H1 (cell line): ENCODE data around the gene ZNF33B. TPM values are rescaled to one million over a fixed set of nuclear protein-coding genes. Genes with fewer than 3 reads are reported as not detected.

ENCODE experiments used
- ASH2L ChIP-seq: fragments of 200-600, 300-600 bp; sonication (generic); IDR thresholded peaks from one replicate; pipeline ENCODE4 v1.7.1; 2017; ENCODE audit warnings: low read length
- BACH1 ChIP-seq: IDR thresholded peaks from 2 replicates; pipeline ENCODE4 v1.6.1; 2012; ENCODE audit warnings: low read length, improper control_type of control experiment
- BCL11A ChIP-seq, 2 experiments: IDR thresholded peaks; one replicate each; pipeline ENCODE4 v1.6.1; 2011; ENCODE audit warnings: low read depth in 2 of 2, low read length in 2 of 2, mild to moderate bottlenecking in 2 of 2
- BRCA1 ChIP-seq: IDR thresholded peaks from 2 replicates; pipeline ENCODE4 v1.6.1; 2012; ENCODE audit warnings: low read depth, low read length, improper control_type of control experiment
- CBX8 ChIP-seq: fragments of 300-800, 300-1000 bp; sonication (generic); IDR thresholded peaks from 2 replicates; pipeline ENCODE4 v1.7.1; 2016; ENCODE audit warnings: low read depth, low read length, borderline replicate concordance
- CEBPB ChIP-seq: IDR thresholded peaks from 2 replicates; pipeline ENCODE4 v1.6.1; 2012; ENCODE audit warnings: low read depth, low read length
- CHD1 ChIP-seq: IDR thresholded peaks from 2 replicates; pipeline ENCODE4 v1.6.1; 2012; ENCODE audit warnings: low read depth, low read length, improper control_type of control experiment
- EP300 ChIP-seq, 2 experiments: IDR thresholded peaks; 1 replicate in 1 of 2; 2 replicates in 1 of 2; pipeline ENCODE4 v1.6.1; 2011 to 2012; ENCODE audit warnings: low read depth in 2 of 2, low read length in 2 of 2, mild to moderate bottlenecking in 2 of 2, borderline replicate concordance in 1 of 2, inconsistent platforms in 1 of 2, moderate library complexity in 1 of 2
- HDAC2 ChIP-seq, 2 experiments: fragments of 300-600 bp in 1 of 2; sonication (generic) in 1 of 2; IDR thresholded peaks; 2 replicates each; pipeline ENCODE4 v1.6.1; 2011 to 2012; ENCODE audit warnings: low read depth in 2 of 2, low read length in 2 of 2, mild to moderate bottlenecking in 2 of 2, moderate library complexity in 2 of 2, borderline replicate concordance in 1 of 2, inconsistent platforms in 1 of 2
- JUN ChIP-seq: IDR thresholded peaks from 2 replicates; pipeline ENCODE4 v1.6.1; 2011; ENCODE audit warnings: low read depth, mild to moderate bottlenecking, improper control_type of control experiment, low read length
- KDM1A ChIP-seq: fragments of 200-600, 300-600 bp; sonication (generic); IDR thresholded peaks from 2 replicates; pipeline ENCODE4 v1.7.1; 2016; ENCODE audit warnings: mild to moderate bottlenecking, low read length, borderline replicate concordance
- NRF1 ChIP-seq: IDR thresholded peaks from 2 replicates; pipeline ENCODE4 v1.6.1; 2011; ENCODE audit warnings: mild to moderate bottlenecking, low read depth, low read length, improper control_type of control experiment
- PHF8 ChIP-seq: fragments of 200-600 bp; sonication (generic); conservative IDR thresholded peaks from 2 replicates; pipeline ENCODE4 v1.7.1; 2012; ENCODE audit warnings: low read depth, mild to moderate bottlenecking, inconsistent platforms, low read length, moderate library complexity
- POLR2AphosphoS5 ChIP-seq: IDR thresholded peaks from 2 replicates; pipeline ENCODE4 v1.6.1; 2011; ENCODE audit warnings: low read depth, low read length
- POU5F1 ChIP-seq: IDR thresholded peaks from 2 replicates; pipeline ENCODE4 v1.6.1; 2011; ENCODE audit warnings: low read depth, mild to moderate bottlenecking, low read length, moderate library complexity
- RAD21 ChIP-seq, 2 experiments: IDR thresholded peaks in 1 of 2; conservative IDR thresholded peaks in 1 of 2; 2 replicates each; pipeline ENCODE4 v1.6.1; 2011; ENCODE audit warnings: low read depth in 2 of 2, low read length in 2 of 2, improper control_type of control experiment in 1 of 2, inconsistent platforms in 1 of 2, mild to moderate bottlenecking in 1 of 2, moderate library complexity in 1 of 2
- RBBP5 ChIP-seq: IDR thresholded peaks from 2 replicates; pipeline ENCODE4 v1.7.1; 2012; ENCODE audit warnings: low read depth, mild to moderate bottlenecking, inconsistent platforms, low read length, moderate library complexity, borderline replicate concordance
- RXRA ChIP-seq: IDR thresholded peaks from 2 replicates; pipeline ENCODE4 v1.6.1; 2011; ENCODE audit warnings: low read depth, mild to moderate bottlenecking, low read length, moderate library complexity; ENCODE audit not compliant: insufficient read depth
- SIRT6 ChIP-seq: IDR thresholded peaks from one replicate; pipeline ENCODE4 v1.7.1; 2012; ENCODE audit warnings: low read length, inconsistent platforms
- SIX5 ChIP-seq: IDR thresholded peaks from 2 replicates; pipeline ENCODE4 v1.6.1; 2011; ENCODE audit warnings: mild to moderate bottlenecking, low read depth, low read length
- TBP ChIP-seq: IDR thresholded peaks from 2 replicates; pipeline ENCODE4 v1.6.1; 2011; ENCODE audit warnings: low read depth, low read length, improper control_type of control experiment
- TCF12 ChIP-seq: IDR thresholded peaks from 2 replicates; pipeline ENCODE4 v1.6.1; 2011; ENCODE audit warnings: low read depth, mild to moderate bottlenecking, low read length
- YY1 ChIP-seq: IDR thresholded peaks from 2 replicates; pipeline ENCODE4 v1.6.1; 2011; ENCODE audit warnings: low read depth, mild to moderate bottlenecking, low read length
- ZNF274 ChIP-seq: IDR thresholded peaks from 2 replicates; pipeline ENCODE4 v1.7.0; 2012; ENCODE audit warnings: low read length, borderline replicate concordance; ENCODE audit errors: extremely low read depth
- polyA plus RNA-seq, 7 experiments: library from polyadenylated mRNA; depleted of rRNA in 3 of 7; stranded (reverse) in 5 of 7; unstranded in 2 of 7; fragments of >200 nt in 5 of 7; fragments of 200-250 nt in 2 of 7; gene quantifications; 1 replicate in 5 of 7; 2 replicates in 1 of 7; 4 replicates in 1 of 7; pipeline versions ENCODE4 v1.2.1 to v1.2.3, GENCODE V29; 2011 to 2013; ENCODE audit warnings: missing spikeins in 2 of 7, mixed read lengths in 2 of 7
- total RNA-seq: library from RNA; stranded (reverse); fragmentation: NEBNext Ultra II Directional; extraction: Animal tissue kit (Norgen Biotek cat#: 25700); gene quantifications from 2 replicates; pipeline ENCODE4 v1.2.1, GENCODE V29; 2021

The ZNF33B gene
- total and polyA plus RNA-seq, 2 of the 8 experiments (the other 6 are each of a cell fraction or from before 2014, with no cell fraction given), result 10.7 to 33.4 TPM

DNA sequence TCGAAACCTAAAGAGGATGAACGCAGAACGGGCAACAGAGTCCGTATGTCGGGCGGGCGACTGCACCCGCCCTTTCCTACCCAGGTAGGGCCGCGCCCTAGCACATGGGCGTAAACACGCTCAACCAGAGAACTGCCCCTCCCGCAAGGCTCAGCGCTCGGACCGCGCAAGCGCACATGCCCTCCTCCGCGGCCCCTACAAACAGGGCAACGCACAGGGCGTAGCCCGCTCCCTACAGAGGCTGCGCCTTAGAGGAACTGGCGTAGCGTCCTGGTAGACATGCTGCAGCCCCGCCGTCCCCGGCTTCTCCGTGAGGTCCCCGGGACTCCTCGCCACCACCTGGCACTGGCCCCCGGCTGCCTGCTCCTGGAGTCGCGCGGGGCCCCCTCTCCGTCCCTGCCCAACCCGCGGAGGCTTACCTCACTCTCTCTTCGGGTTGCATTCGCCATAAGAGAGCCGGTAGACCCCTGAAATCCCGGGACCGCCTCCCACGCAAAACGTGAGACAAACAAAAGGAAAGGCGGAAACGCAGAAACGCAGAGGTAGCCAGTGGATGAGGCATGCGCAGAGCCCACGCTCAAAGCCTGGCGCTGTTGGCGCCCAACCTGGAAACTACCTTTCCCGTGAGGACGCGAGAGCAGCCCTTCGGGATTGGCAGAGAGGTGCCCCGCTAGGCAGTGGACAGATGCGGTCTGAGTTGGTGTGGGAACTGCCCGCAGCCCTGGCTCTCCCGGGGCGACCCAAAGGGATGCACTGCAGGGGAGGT lies at the start of gene ZNF33B (continued):
- TF ChIP-seq RBBP5 (0 out of 2 replicates have a peak, but pooled peaks have one; percentile 13), ZNF274 (no peak), RXRA (no peak), RAD21 (IDR thresholded peaks at IDR 0.05 in 1 of 2, conservative IDR thresholded peaks at IDR 0.05 in 1 of 2; ENCODE audit: low read depth in 2 of 2, low read length in 2 of 2) (no peak), CEBPB (no peak), PHF8 (peak; percentile 97), SIX5 (no peak), YY1 (no peak), POU5F1 (no peak), HDAC2 (IDR thresholded peaks at IDR 0.05; ENCODE audit: borderline replicate concordance in 1 of 2, low read depth in 2 of 2, low read length in 2 of 2) (peak; percentile 58 to 59; a peak in 3 of 4 replicates), TCF12 (no peak), NRF1 (peak; percentile 53), BRCA1 (0 out of 2 replicates have a peak, but pooled peaks have one; percentile 20), CHD1 (no peak), CBX8 (no peak), SIRT6 (no peak), EP300 (IDR thresholded peaks at IDR 0.05; ENCODE audit: borderline replicate concordance in 1 of 2, low read depth in 2 of 2, low read length in 2 of 2) (no peak), BACH1 (peak; percentile 63; the same call in 1 of the 2 replicates), BCL11A (IDR thresholded peaks at IDR 0.05; ENCODE audit: low read depth in 2 of 2, low read length in 2 of 2) (no peak), ASH2L (peak; percentile 68), POLR2AphosphoS5 (peak; percentile 92), KDM1A (no peak), JUN (no peak), TBP (peak; percentile 84)
